AG10803 (cell line): Measurements from ENCODE around the gene NUDT17.

ENCODE experiments used
- DNase-seq: peaks from one replicate; pipeline ENCODE4 v3.0.0; 2010; ENCODE audit warnings: low read depth
- H3K4me3 ChIP-seq: 2 replicates; pipeline ENCODE4 v1.5.1; 2011; ENCODE audit warnings: mild to moderate bottlenecking, low read length, control low read depth
- TF ChIP-seq, protein P1 (sequence below): conservative IDR thresholded peaks from 2 replicates; pipeline ENCODE4 v1.5.1; 2011; ENCODE audit warnings: mild to moderate bottlenecking, low read length, control low read depth, inconsistent platforms

Gene NUDT17, protein sequence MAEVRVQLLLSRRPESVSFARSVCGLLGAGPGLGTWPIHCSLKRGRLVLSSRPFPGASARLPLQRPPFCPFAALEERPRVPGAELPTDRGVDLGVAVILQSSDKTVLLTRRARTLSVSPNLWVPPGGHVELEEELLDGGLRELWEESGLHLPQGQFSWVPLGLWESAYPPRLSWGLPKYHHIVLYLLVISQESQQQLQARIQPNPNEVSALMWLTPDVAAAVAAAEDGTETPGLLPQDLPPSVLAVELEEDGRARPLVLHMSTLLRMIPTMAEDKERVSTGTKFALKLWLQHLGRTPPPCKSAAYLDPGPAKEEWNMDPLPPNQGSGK

DNA sequence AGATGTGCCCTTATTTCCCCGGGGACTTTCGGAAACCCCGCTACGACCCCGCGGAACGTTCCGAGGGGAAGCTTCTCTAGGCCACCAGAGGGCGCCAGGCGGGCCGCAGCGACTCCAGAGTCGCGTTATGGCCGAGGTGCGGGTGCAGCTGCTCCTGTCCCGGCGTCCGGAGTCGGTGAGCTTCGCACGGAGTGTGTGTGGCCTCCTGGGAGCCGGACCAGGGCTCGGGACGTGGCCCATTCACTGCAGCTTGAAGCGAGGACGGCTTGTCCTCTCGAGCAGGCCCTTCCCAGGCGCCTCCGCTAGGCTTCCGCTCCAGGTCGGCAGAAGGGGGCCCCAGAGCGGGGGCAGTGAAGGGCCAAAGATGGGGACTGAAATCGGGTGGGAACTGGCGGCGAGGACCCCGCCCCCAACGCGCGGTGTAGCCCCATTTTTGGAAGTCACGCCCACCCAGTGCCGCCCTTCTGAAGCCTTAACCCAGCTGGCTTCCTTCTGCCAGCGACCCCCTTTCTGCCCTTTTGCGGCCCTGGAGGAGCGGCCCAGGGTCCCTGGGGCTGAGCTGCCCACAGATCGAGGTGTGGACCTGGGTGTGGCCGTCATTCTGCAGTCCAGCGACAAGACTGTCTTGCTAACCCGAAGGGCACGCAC is at the start of gene NUDT17:
TSS of gene NUDT17 (plus strand) at position 117 of the 648 bp plus-strand sequence. CDS start at position 128, 11 bp downstream.
- TF ChIP-seq, protein P1, sequence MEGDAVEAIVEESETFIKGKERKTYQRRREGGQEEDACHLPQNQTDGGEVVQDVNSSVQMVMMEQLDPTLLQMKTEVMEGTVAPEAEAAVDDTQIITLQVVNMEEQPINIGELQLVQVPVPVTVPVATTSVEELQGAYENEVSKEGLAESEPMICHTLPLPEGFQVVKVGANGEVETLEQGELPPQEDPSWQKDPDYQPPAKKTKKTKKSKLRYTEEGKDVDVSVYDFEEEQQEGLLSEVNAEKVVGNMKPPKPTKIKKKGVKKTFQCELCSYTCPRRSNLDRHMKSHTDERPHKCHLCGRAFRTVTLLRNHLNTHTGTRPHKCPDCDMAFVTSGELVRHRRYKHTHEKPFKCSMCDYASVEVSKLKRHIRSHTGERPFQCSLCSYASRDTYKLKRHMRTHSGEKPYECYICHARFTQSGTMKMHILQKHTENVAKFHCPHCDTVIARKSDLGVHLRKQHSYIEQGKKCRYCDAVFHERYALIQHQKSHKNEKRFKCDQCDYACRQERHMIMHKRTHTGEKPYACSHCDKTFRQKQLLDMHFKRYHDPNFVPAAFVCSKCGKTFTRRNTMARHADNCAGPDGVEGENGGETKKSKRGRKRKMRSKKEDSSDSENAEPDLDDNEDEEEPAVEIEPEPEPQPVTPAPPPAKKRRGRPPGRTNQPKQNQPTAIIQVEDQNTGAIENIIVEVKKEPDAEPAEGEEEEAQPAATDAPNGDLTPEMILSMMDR = peak; percentile 86
- DNase-seq = peak; percentile 76

DNA sequence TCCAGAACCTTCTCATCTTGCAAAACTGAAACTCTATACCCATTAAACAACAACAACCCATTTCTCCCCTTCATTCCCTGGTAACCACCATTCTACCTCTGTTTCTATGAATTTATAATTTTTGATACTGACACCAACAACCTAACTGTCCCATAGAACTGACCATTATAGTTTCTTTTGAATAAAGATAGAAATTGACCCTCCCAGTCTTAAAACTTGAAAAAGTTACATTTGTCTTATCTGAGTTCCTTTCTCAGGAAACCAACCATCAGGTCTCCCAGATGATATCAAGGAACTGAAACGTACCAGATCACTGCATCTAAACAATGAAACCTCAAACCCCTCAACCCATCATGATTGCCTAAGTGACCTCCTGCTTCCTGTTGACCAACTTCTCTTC is 48.7 kb upstream of the NUDT17 start:
- TF ChIP-seq, protein P1 = no peak
- H3K4me3 ChIP-seq = no peak overlapping the region
- no peak for DNase-seq

More for the DNA sequence above, at the start of gene NUDT17:
- peak within 1 kb of the TSS; percentile 72 for H3K4me3 ChIP-seq

DNA sequence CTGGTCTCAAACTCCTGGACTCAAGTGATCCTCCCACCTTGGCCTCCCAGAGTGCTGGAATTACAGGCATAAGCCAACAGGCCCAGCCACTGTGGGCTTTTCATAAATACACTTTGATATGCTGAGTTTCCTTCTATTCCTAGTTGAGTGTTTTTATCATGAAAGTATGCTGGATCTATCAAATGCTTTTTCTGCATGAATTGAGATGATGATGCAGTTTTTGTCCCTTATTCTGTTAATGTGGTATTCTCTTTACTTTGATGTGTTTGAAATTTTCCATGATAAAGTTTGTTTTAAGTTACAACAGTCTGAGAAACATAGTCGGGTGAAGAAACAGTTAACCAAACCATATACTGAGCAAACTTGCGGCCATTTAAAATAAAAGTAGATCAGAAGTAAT is 45.6 kb upstream of the NUDT17 start:
- TF ChIP-seq, protein P1 = no peak
- H3K4me3 ChIP-seq = no peak overlapping the region
- no peak for DNase-seq

DNA sequence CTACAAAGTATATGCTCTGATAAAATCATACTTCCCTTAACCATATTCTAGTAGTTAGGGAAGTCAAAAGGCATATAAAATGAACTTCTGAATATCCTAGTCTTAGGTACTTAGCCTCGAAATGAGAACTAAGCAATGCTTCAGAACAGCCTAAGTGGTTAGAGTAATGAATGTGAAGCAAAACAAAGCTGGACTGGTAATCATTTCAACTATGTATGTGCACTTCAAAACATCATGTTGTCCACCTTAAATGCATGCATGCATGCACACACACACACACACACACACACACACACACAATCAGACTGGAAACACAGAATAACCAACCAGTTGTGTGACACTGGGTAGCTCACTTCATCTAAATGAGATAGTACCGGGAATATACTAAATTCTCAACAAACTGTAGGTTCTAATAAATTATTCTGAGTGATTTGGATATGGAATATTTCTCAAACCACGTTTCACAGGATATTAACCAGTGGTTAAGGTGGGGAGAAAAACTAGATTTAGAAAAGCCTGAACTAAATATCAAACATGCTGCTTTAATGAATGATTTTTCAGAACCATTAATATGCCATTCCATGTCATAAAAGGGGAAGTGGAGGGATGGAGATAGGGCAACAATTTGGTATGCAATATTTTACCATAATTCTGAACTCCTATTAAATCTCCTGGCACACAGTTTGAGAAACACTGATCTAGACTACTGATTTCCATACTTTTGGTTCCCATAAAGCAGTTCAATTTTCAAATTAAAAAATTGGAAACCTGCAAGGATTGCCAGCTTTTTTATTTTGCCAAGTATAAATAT is 41.0 kb upstream of the NUDT17 start:
- H3K4me3 ChIP-seq = no peak overlapping the region
- TF ChIP-seq, protein P1 = no peak
- DNase-seq = no peak

DNA sequence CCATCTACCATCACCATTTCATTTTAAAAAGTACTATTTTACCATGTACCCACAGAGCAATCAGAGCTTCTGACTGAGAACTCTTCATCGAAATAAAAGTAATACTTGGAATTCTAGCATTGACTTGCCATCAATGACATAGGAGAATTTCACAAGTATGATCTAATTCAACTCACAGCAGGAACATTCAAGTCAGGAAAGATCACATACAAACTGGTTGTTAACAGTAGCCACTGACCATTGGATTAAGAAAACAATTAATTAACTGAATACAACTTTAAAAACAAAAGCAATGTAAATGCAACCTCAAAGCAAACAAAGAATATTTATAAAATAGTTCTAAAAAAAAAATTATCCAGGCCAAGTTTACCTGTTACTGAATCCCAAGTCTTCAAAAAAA is 40.4 kb upstream of the NUDT17 start:
- H3K4me3 ChIP-seq = no peak overlapping the region
- TF ChIP-seq, protein P1 = no peak

DNA sequence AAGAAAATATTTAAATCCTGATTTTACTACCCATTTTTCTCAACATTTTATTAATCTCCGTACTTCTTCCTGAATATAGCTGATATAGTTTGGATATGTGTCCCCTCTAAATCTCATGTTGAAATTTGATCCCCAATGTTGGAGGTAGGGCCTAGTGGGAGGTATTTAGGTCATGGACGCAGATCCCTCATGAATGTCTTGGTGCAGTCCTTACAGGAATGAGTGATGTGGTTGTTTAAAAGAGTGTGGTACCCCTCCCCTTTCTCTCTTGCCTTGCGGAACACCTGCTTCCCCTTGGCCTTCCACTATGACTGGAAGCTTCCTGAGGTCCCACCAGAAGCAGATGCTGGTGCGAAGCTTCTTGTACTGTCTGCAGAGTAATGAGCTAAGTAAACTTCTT is 39.0 kb upstream of the NUDT17 start:
- no peak overlapping the region for H3K4me3 ChIP-seq
- TF ChIP-seq, protein P1 = no peak
- no peak for DNase-seq

More for the DNA sequence above, 40.4 kb upstream of the NUDT17 start:
- peak; percentile 31 for DNase-seq
